Stimulated activated CD4-positive, alpha-beta T cell treated with anti-CD3 and anti-CD28 coated beads, Interleukin-1b, Interleukin-23, amount 100 ng/mL, for 24 hours (primary cell): ENCODE measurements around the gene DAAM2.

Experiments
- DNase-seq, 4 experiments: peaks; one replicate each; pipeline ENCODE4 v3.0.0-alpha.2; 2020; ENCODE audit warnings: low read depth in 4 of 4, low spot score in 1 of 4

DAAM2 gene

DNA sequence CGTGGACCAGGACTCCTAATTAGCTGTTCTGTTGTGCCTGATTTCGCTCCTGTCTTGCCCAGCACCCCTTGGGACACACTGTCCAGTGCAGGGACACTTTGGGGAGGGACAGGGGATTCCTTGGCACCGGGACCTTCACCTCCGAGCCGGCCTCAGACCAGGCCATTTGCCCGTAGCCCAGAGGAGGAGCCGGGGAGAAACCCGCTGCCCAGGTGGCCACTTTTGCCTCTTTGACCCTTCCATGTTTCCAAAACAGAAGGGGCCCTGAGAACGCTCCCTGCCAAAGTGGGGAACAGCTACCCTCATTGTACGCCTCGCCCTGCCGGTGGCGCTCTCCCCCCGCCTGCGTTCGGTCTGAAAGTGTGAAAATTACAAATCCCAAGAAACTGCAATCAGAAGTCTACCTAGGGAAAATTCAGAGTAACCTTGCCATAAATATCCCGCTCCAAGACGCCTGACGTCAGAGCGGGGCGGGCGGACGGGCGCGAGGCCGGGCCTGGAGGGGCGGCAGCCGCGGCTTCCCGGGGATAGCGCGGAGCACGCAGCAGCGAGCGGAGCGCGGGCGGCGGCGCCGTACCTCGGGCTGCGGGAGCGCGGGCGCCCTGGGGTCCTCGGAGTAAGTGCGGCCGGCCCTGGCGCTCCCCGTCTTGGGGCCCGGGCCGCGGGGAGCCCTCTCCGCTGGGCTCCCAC, at the start of gene DAAM2:
Gene DAAM2 (plus strand): TSS at position 527 of the 690 bp plus-strand sequence. CDS start 63,927 bp downstream, outside the sequence.
- DNase-seq: no peak

DNA sequence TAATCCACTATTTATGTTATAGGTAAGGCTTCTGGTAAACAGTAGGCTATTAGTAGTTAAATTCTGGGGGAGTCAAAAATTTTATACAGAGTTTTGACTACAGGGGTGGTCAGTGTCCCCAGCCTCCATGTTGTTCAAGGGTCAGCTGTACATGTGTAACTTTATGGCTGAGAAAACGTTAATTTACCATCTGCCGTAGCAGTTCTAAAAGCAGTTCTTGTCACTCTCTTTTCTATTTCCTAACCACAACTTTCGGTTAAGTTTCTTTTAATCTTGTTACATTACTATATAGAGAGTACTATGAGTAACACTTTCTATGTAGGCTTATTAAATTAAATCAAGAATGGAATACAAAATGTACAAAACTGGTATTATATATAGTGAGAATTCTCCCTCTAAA, 45.4 kb upstream of the DAAM2 start:
- DNase-seq: no peak

DNA sequence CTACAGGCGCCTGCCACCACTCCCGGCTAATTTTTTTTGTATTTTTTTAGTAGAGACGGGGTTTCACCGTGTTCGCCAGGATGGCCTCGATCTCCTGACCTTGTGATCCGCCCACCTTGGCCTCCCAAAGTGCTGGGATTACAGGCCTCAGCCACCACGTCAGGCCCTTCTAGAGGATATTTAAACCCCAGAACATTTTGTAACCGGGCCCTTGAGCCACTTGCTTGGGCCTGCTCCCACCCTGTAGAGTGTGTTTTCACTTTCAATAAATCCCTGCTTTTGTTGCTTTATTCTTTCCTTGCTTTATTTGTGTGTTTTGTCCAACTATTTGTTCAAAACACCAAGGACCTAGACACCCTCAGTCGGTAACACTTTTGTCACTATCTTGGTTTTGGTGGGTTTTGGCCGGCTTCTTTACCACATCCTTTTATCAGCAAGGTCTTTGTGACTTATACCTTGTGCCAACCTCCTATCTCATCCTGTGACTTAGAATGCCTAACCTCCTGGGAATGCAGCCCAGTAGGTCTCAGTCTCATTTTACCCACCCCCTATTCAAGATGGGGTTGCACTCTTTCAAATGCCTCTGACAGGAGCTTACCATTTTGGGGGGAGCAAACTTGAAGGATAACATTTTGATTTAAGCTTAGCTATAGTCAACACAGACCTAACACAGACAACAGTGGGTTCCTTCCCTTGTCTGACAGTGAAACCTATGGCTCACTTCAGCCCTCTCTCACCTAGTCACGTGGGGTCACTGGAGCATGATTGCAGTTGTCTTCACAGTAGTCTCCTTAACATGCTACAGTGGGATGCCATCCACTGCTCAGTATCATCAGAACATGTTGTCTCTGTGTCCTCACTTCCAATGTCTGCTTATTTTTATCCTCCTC, 39.1 kb upstream of the DAAM2 start:
- DNase-seq: no peak

DNA sequence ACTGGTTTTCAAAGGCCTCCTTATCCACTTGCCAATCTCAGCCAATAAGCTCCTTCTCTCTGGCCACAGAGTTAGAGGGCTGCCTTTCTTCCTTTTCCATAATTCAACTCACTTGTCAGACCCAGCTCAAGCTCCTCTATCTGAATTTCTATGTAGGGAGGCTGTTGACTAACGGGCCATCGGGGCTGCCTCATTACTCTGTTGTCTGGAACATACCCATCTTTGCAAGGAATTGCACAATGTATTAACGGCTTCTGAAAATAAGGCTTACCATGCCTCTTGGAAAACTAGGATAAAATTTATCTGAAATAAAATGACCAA, 38.5 kb upstream of the DAAM2 start:
- DNase-seq: no peak

DNA sequence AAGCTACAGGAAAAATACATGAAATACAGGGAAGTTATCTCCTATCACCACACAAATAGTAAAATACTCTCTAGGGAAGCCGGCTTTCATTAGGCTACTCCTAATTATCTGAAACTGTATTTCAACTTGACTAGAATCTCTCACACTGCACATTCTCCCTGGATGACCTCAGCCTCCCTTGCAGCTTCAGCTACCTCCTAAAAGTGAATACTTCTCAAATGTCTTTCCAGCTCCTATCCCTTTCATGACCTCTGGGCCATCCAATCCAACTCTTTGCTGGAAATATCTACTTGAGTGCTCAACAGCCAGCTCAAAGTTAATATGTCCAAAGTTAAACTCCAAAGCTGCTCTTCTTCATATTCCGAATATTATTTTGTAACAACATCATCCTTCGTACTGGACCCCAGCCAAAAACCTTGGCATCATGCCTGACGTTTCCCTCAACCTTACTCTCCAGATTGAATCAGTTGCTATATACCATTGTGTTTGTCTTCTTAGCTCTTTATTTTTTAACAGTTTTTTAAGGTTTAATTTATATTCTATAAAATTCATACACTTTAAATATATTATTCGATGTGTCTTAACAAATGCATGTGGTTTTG, 37.6 kb upstream of the DAAM2 start:
- no peak for DNase-seq

DNA sequence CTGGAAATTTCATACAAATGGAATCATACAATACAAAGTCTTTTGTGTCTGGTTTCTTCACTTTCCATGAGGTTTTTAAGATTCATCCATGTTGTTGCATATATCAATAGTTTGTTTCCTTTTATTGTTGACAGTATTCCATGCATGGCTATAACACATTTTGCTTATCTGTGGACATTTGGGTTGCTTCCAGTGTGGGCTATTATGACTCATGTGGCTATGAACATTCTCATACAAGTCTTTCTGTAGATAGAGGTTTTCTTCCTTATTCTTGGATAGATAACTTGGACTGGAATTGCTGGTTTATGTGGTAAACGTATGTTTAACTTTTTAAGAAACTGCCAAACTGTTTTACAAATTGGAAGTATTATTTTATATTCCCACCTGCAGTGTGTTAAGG, 36.9 kb upstream of the DAAM2 start:
- DNase-seq: no peak

DNA sequence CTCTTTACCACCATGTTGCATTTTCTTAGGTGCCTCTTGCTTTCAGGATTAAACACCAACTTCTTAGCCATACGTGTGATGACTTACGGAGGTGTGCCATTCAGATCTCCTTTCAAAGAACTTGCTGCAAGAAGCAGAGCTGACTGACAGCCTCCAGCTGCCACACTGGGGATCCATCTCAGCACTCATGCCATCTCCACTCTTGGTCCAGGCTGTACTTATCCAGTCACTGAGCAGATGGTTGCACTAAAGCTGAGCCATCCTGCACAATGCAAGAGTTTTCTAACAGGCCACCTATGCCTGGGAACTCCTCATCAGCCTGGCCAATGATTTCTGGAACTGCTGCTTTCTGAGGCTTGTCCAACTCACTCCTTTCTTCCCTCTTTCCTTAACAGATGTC, 35.6 kb upstream of the DAAM2 start:
- DNase-seq: no peak

DNA sequence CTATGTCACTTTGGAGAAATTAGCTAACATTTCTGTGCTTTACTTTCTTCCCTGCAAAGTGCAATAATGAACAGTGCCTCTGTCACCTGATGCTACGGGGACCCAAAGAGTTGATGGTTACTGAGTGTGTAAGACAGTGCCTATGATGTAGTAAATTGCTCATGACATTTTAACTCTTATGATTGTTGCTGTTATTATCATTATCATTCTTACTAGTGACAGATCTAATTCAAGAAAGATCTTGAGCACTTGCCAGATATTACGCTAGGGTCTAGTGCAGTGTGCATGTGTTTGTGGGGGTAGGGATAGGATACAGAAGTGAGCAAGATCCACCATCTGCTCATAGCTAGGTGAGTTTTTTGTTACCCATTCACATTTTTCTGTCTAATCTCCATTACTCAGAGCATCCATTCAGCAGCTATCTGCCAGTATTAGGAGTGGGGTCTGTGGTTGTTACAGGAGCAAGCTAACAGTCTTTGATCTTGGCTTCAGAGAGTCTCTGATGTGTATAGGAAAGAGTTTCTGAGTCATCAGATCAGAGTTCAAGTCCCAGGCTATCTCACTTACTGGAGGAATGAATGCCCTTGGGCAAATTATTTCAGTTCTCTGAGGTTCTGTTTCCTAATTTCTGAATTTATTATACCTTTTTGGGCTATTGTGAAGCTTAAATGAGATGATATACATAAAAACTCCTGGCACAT, 33.1 kb upstream of the DAAM2 start:
- DNase-seq: no peak

DNA sequence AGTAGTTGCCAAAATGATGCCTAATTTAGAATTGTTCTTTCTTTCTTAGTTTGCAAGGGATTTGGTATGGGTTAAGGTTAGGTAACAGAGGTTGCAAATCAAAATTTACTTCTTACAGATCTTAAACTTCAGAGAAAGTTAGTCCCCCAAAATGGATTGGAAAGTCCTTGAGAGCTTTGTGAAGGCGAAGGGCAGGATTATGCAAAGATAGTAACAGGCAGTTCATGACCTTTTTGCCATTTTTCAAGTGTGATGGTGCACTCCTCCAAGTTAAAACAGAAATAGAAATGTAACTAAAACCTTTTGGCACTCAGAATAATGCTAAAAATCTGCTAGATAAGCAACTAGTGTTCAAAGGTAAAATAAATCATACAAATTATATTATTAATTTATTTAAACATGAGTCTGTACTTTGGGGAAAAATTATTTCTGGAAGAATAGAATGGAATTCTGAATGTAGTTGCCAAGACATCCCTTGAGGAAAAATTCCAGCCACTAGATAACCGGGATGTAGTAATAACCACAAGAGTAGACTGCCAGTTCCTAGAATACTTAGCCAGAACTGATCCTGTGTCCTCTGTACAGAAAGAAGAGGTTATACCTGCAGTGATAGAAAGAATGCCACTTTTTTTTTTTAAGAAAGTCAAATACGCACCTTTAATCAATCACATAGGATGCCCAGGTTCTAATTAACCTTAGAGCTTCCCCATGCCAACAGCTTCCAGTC, 31.8 kb upstream of the DAAM2 start:
- DNase-seq: no peak

DNA sequence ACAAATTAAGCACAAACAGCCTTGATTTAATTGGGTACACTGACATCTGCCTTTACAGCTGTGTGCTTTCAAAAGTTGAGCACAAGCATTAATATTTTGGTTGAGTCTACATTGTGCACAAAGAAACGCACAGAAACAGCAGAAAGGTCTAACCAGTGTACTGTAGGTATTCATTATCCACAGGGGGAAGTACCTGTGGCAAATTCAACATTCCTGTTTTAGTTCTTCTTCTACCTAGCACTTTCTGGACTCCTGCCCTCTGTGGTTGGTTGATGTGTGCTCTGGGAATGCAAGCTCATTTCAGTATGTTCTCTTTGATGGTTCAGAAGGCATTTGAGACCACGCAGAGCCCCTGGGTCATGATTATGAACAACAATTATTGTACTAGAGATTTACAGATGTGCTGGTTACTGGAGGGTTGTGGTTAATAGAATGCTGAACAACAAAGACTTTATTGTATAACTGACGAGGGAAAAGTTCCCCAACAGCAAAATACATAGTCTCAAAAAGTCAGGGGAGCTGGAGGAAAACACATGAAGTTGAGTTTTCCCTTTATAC, 26.6 kb upstream of the DAAM2 start:
- no peak for DNase-seq

DNA sequence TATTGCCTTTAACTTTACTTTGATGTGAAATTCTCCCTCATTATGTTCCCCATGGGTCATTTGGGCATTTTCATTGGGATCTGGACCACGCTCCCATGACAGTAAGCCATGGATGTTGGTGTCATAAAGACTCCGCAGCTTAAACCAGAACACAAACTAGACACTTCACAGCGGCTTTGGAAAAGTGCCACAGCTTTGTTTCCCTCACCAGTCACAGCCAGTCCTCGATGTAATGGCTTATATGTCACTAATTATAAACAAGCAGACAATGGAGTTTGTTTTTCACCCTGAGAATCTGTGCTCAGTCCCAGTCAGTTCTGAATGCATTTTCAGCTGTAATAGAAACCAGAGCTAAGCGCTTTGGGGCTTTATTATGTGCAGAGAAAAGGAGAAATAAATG, 23.2 kb upstream of the DAAM2 start:
- DNase-seq: no peak

DNA sequence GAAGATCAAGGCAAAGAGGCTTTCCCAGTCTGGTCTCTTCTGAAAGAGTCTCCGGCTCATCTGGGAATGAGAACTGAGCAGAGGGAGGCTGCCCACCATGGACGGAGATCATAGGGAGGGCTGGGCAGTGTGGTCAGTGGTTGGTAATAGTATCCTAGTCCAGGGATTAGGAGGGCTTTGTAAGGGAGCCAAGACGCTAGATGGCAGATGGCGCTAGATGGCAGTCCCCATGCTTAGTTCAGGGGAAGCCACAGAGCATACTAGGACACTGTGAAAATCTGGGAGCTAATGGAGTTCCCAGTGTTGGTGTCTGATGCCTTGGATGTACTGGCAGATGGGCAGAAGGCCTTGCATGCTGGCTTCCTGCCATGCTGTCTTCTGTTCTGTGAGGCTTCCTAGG, 21.7 kb upstream of the DAAM2 start:
- no peak for DNase-seq

DNA sequence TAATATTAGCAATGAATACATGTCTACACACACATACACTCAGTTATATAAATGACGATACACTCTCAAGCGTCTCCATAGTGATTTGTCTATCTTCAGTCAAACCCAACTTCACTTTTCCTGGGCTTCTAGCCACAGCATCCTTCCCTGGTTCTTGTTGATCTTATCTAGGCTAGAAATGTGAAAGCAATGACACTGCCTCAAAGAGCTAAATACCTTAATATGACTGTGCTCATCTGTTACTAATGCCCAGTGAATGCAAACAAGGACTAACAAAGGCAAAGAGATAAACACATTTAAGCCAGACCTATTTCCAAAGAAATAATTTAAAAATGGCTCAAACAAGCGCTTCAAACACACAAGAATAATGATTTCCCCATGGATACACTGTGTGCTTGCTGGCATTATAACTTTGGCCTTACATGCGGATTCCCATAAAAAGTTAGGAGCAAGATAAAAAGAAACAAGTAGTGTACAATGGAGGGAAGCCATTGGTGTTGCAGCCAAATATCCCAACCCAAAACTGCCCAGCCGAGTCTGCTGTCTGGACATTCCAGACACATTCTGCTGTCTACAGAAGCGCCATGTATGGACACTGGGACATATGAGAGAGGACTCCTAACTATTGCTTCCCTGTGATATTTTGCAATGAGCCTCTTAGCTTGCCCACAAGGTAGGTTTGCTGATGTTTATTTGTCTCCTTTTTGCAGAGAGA, 19.5 kb upstream of the DAAM2 start:
- no peak for DNase-seq

DNA sequence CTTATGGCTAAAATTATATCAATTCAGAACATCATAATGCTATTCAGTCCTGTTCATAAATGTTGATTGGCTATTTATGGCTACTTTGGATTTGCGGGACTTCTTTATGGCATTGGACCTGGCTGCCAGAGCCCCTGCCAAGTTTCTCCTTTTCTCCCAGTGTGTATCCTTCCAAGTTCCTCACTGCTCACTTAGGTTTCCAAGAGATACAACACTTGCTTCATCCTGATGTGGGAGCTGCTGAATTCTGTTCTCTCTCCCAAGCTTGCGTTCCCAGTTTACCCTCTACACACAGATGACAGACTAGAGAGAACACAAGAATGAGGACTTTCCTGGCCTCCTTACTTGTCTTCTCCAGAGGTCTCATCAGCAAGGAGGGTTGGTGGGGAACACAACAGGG, 18.4 kb upstream of the DAAM2 start:
- no peak for DNase-seq

DNA sequence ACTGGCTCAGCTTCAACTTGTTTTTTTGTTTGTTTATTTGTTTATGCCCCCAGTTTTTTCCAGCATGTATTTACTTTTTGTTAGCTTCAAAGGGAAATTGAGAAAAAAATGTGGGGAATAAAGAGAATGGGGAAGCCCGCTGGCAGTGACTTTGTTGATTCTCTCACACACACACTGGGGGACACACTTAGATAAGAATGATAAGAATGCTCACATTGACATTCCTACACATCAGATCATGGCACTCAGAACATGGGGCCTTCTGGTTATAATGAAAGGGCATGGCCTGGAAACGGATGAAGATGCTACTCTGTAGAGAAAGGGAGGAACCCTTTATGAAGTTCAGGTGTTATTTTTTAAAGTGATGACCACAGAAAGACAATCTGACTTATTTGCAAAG, 15.6 kb upstream of the DAAM2 start:
- no peak for DNase-seq

DNA sequence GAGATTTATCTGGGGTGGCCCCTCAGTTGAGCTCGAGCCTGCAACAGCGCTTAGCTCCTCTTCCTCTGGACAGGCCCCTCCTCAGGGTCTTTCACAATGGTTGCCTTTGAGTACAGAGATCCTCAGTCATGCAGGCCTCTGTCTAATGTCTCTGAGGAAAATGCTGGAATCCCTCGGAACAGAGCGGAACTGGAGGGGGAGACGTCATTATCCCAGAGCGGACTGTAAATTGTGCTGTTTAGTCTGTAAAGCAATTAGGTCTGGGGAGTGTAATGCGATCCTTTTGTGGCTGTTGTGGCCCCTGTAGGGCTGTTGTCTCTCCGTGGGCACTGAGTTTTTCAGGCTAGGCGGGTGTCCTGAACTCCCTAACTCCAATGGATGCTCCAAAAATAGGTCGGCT, 15.0 kb upstream of the DAAM2 start:
- DNase-seq: no peak

DNA sequence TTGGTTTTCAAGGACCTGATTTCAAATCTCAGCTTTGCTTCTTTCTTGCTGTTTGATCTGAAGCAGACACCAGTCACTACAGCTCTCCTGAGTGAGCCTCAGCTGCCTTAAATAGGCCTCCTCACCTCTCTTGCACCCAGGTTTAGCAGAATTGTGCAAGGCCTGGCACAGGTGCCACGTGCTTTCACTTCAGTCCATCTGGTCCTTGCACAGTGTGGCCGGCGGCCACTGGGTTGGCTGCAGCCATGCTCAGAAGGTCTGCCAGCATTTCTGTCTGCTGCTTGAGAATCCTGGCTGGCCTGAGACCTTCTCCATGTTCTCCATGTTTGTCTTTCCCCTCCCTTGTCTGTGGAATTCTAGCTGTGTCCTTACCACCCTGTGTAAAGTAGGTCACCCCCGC, 14.5 kb upstream of the DAAM2 start:
- DNase-seq: no peak

DNA sequence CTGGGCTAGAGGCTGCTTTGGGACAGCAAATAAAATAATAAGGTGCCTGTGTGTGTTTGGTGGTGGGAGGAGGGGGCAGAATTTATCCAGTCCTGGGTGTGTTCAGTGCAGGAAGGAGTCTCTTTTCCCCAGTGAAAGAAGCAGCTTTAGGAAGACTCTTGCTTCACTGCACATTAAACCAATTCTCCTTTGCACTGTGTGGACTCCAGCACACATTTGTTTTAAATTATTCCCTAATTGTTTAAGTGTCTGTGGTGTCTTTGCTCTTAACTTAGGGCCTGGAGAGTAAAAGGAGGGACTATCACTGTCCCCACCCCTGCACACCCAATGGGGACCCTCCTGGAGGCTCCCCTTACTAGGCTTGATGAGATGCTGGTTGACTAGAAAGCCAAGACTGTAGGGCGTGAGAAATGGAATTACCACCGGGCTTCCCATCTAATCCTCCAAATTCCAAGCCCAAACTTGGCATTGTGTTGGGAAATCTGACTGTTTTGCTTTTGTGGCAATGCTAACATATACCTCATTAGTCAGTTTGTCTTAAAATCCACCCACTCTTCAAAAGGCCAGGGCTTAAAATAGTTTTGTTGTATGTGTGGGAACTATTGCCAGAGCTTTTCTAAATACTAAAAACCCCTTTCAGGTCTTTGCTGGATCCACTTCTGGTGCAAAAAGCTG, 13.5 kb upstream of the DAAM2 start:
- no peak for DNase-seq

DNA sequence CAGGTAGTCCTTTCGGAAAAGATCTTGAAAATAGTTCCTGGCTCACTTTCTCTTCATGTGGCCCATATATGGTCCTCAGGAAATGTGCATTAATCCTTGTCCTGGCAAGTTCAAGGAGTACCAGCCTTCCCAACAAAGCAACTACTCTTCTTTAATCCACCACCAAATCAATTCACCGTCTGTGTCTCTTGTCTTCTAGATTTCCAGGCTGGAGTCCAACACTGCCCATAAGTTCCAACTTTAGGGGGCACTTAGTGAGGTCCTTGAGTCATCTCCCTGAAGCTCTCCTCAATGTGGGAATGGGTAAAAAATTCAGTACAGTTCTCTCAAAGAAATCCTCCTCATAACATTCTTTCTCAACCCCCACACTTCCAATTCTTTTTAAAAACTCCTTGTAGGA, 6.9 kb upstream of the DAAM2 start:
- DNase-seq: no peak

DNA sequence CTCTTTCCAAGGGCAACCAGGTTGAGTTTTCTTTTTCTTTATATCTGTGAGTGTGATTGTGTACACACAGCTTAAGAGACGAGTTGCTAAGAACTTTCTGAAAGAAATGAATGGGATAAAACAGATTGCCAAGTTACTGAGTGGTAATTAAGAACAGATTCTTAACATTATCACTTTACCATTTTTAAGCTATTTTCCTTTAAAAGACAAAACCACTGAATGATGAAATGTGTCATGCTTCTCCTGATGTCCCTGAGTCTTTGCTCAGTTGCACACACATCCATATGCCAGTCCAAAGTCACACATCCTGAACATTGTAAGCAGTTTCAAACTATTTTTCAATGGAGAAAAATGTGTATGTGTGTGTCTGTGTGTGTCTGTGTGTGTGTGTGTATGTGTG, 5.5 kb upstream of the DAAM2 start:
- DNase-seq: no peak
